ENCODE data around the gene LRP1B.

GRCh38 chr2:140861666-140862065 lies 1269.2 kb downstream of the LRP1B start:
- no peak for TF ChIP-seq CTCF (IDR thresholded peaks at IDR 0.05)
- TF ChIP-seq POLR2A (IDR thresholded peaks at IDR 0.05): no peak
